Endothelial cell of umbilical vein (primary cell): ENCODE results near the gene C16orf74.

Experiments
- CTCF ChIP-seq, 2 donors: IDR thresholded peaks; 1 replicate in 1 of 2; 2 replicates in 1 of 2; pipeline ENCODE4 v1.5.1; 2011; ENCODE audit warnings: low read length in 2 of 2, mild to moderate bottlenecking in 2 of 2, moderate library complexity in 2 of 2, control low read depth in 1 of 2, inconsistent platforms in 1 of 2, low read depth in 1 of 2; ENCODE audit not compliant: insufficient read depth in 1 of 2; ENCODE audit errors: extremely low read depth in 1 of 2
- EZH2 ChIP-seq: IDR thresholded peaks from 2 replicates; pipeline ENCODE4 v1.6.1; 2012; ENCODE audit warnings: borderline replicate concordance, low read depth, mild to moderate bottlenecking, moderate library complexity, low read length, inconsistent platforms; ENCODE audit not compliant: severe bottlenecking
- FOS ChIP-seq: IDR thresholded peaks from 2 replicates; pipeline ENCODE4 v1.6.1; 2011; ENCODE audit warnings: mild to moderate bottlenecking, low read length, moderate library complexity, borderline replicate concordance; ENCODE audit not compliant: insufficient read depth
- GATA2 ChIP-seq: IDR thresholded peaks from 2 replicates; pipeline ENCODE4 v1.7.0; 2011; ENCODE audit warnings: low read depth, mild to moderate bottlenecking, moderate library complexity, mixed read lengths, low read length; ENCODE audit not compliant: insufficient read length, insufficient read depth
- JUN ChIP-seq: IDR thresholded peaks from 2 replicates; pipeline ENCODE4 v1.6.1; 2011; ENCODE audit warnings: borderline replicate concordance, low read depth; ENCODE audit not compliant: insufficient read length, insufficient read depth
- MAX ChIP-seq: IDR thresholded peaks from 2 replicates; pipeline ENCODE4 v1.6.1; 2011; ENCODE audit not compliant: insufficient read depth, insufficient read length
- MYC ChIP-seq: IDR thresholded peaks from one replicate; pipeline ENCODE4 v1.6.1; 2011; ENCODE audit warnings: mild to moderate bottlenecking, low read depth, low read length
- POLR2A ChIP-seq: IDR thresholded peaks from 2 replicates; pipeline ENCODE4 v1.6.1; 2012; ENCODE audit warnings: low read depth, mild to moderate bottlenecking, control low read depth, low read length
- POLR2AphosphoS5 ChIP-seq: IDR thresholded peaks from 2 replicates; pipeline ENCODE4 v1.6.1; 2012; ENCODE audit warnings: low read depth, mild to moderate bottlenecking, control low read depth, low read length, moderate library complexity; ENCODE audit not compliant: insufficient read depth

GRCh38 chr16:85674418-85674755 lies 76.5 kb downstream of the C16orf74 start:
- TF ChIP-seq POLR2AphosphoS5 (no peak), POLR2A (no peak), CTCF (IDR thresholded peaks at IDR 0.05; ENCODE audit: extremely low read depth in 1 of 2, insufficient read depth in 1 of 2, low read depth in 1 of 2, low read length in 2 of 2) (no peak), EZH2 (no peak), MAX (no peak), JUN (no peak), MYC (no peak), FOS (no peak), GATA2 (peak; percentile 2)
